ENCODE data around the gene PITPNM3.

The PITPNM3 gene

GRCh38 chr17:6470751-6471521, 85.4 kb downstream of the PITPNM3 start:
- Mint-ChIP-seq H3K27me3 (ENCODE audit: low read depth) (peaks cover 6% of the 10 kb centered on the region), H3K4me1 (ENCODE audit: low read depth) (no peaks in the 10 kb centered on the region), H3K27ac (no peak overlapping the region), H3K4me3 (no peak overlapping the region), H3K9me3 (no peaks in the 10 kb centered on the region), H3K36me3 (ENCODE audit: low read depth) (no peaks in the 10 kb centered on the region)

GRCh38 chr17:6470146-6470718, 86.1 kb downstream of the PITPNM3 start:
- Mint-ChIP-seq H3K4me3 (no peak overlapping the region), H3K9me3 (no peaks in the 10 kb centered on the region), H3K27ac (no peak overlapping the region), H3K36me3 (ENCODE audit: low read depth) (no peaks in the 10 kb centered on the region), H3K27me3 (ENCODE audit: low read depth) (peaks cover 6% of the 10 kb centered on the region), H3K4me1 (ENCODE audit: low read depth) (no peaks in the 10 kb centered on the region)

- Mint-ChIP-seq H3K27ac (no peak overlapping the region), H3K36me3 (ENCODE audit: low read depth) (no peaks in the 10 kb centered on the region), H3K4me3 (no peak overlapping the region), H3K27me3 (ENCODE audit: low read depth) (peaks cover 6% of the 10 kb centered on the region), H3K4me1 (ENCODE audit: low read depth) (no peaks in the 10 kb centered on the region), H3K9me3 (no peaks in the 10 kb centered on the region)
Observed at GRCh38 chr17:6468051-6468790, 88.1 kb downstream of the PITPNM3 start.

GRCh38 chr17:6467567-6467966, 88.8 kb downstream of the PITPNM3 start:
- H3K4me1 Mint-ChIP-seq (ENCODE audit: low read depth): no peaks in the 10 kb centered on the region
- H3K9me3 Mint-ChIP-seq: no peaks in the 10 kb centered on the region
- peaks cover 6% of the 10 kb centered on the region for H3K27me3 Mint-ChIP-seq (ENCODE audit: low read depth)
- H3K27ac Mint-ChIP-seq: no peak overlapping the region
- H3K36me3 Mint-ChIP-seq (ENCODE audit: low read depth): no peaks in the 10 kb centered on the region
- no peak overlapping the region for H3K4me3 Mint-ChIP-seq

DNA sequence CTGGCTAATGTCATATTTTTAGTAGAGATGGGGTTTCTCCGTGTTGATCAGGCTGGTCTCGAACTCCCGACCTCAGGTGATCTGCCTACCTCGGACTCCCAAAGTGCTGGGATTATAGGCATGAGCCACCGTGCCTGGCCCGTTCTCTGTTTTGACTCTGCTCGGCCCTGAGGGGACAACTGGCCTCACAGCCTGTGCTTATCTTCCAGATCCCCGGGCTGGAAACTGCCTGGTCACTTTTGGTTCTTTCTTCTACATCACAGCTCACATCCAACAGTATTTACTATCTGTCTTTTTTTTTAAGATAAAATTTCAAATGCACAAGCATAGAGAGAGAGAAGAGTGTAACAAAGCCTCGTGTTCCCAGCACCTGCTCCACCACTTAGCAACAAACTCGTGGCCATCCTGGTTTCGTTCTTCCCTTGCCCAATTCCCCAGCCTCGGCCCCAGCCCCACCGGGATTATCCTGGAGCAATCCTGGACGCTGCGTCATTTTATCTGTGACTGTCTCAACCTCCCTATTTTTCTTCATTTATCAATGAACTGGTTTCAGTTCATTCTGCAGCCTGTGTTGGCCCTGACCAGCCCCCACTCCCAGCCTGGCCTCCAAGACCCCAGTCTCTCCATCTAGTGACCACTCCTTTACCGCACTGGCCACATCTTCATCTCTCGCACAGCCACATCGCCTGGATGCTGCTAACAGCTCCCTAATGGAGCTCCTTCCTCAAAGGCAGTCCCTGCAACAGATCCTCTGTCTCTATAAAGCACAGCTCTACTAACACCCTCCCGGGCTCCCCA, 91.0 kb downstream of the PITPNM3 start:
- no peak overlapping the region for H3K27ac Mint-ChIP-seq
- no peaks in the 10 kb centered on the region for H3K36me3 Mint-ChIP-seq (ENCODE audit: low read depth)
- H3K9me3 Mint-ChIP-seq: no peaks in the 10 kb centered on the region
- H3K4me3 Mint-ChIP-seq: no peak overlapping the region
- H3K27me3 Mint-ChIP-seq (ENCODE audit: low read depth): peaks cover 6% of the 10 kb centered on the region
- peaks cover 8% of the 10 kb centered on the region for H3K4me1 Mint-ChIP-seq (ENCODE audit: low read depth)

DNA sequence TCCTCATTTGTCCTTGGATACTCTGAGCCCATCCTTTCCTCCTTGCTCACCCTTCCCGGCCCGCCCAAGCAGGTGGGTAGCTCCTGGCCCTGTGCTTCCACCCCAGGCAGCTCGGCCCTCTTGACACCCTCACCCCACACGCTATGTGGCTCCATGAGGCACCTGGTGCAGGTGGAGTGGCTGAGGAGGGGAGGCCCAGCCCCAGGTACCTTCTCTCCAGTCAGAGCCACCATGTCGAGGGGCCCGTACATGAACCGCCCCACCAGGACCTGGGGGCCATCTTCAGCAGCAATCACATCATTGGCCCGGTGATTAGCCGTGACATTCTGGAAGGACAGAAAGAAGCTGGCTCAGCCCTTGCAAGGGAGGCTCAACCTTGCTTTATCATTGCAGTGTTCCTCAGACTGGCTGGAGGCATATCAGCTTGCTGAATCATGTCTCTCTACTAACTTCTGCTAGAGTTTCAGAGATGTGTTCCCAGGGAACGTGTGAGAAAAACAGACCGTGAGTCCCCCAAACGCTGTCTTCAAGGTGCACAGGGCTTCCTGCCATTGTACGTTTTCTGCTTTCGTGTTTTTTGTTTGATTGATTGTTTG, 91.8 kb downstream of the PITPNM3 start:
- Mint-ChIP-seq H3K27me3 (ENCODE audit: low read depth) (peaks cover 6% of the 10 kb centered on the region), H3K4me3 (no peak overlapping the region)

DNA sequence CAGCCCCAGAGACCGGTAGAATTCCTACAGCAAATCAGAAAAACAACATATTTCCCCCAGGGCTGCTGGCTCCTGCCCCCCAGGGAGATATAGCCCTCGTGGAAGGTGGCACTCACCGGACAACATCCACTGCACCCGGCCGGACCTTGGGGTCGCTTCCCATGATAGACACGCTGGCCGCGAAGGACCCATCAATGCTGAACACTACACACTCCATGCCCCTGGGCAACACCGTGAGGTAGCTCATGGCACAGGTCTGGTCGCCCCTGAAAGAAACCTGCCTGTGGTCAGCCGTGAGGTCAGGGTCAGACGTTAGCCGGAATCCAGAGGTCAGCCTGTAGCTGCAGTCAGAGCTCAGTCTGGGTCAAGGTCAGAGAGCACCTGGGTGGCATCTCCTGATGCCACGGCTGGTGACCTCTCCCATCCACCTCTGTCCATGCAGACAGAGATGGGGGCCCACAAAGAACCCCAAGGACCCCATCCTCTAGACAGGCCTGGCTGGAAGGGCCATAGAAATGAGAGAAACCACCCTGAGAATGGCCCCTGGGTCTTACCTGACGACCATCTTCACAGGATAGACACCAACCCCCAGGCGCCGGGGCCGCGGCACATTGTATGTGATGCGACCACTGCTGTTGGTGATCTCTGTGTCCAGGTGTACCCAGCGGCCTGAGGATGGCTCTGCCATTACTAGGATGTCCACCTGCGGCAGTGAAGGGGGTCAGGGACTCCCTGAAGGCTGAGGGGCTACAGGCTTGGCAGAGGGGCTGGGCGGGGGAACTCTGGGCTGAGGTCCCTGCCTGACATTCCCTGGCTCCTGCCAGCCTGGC, 92.5 kb downstream of the PITPNM3 start:
- no peaks in the 10 kb centered on the region for H3K9me3 Mint-ChIP-seq
- H3K4me1 Mint-ChIP-seq (ENCODE audit: low read depth): peaks cover 8% of the 10 kb centered on the region
- H3K27me3 Mint-ChIP-seq (ENCODE audit: low read depth): peaks cover 4% of the 10 kb centered on the region
- no peak overlapping the region for H3K27ac Mint-ChIP-seq
- no peaks in the 10 kb centered on the region for H3K36me3 Mint-ChIP-seq (ENCODE audit: low read depth)
- H3K4me3 Mint-ChIP-seq: no peak overlapping the region

More for the DNA sequence above, 91.8 kb downstream of the PITPNM3 start:
- Mint-ChIP-seq H3K9me3 (no peaks in the 10 kb centered on the region), H3K27ac (no peak overlapping the region), H3K4me1 (ENCODE audit: low read depth) (peaks cover 8% of the 10 kb centered on the region), H3K36me3 (ENCODE audit: low read depth) (no peaks in the 10 kb centered on the region)

DNA sequence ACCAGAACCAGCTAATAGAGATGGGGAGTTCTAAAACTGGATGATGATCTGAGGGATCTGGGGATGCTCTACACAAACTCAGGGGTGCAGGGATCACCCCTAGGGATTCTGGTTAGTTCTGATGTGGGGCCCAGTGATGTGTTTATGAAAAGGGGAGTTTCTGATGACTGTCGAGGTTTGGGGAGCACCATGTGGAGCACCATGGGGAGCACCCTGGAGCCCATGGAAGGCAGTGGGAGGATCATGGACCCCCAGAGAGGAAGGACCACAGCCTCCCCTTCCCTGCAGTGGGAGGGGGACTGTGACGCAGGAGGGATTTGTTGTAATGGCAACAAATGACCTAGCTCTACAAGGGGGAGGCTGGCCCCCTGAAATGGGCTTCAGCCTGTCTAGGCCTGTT, 93.7 kb downstream of the PITPNM3 start:
- Mint-ChIP-seq H3K9me3 (no peaks in the 10 kb centered on the region), H3K36me3 (ENCODE audit: low read depth) (no peaks in the 10 kb centered on the region), H3K27me3 (ENCODE audit: low read depth) (no peaks in the 10 kb centered on the region), H3K27ac (no peak overlapping the region), H3K4me3 (no peak overlapping the region), H3K4me1 (ENCODE audit: low read depth) (peaks cover 8% of the 10 kb centered on the region)

DNA sequence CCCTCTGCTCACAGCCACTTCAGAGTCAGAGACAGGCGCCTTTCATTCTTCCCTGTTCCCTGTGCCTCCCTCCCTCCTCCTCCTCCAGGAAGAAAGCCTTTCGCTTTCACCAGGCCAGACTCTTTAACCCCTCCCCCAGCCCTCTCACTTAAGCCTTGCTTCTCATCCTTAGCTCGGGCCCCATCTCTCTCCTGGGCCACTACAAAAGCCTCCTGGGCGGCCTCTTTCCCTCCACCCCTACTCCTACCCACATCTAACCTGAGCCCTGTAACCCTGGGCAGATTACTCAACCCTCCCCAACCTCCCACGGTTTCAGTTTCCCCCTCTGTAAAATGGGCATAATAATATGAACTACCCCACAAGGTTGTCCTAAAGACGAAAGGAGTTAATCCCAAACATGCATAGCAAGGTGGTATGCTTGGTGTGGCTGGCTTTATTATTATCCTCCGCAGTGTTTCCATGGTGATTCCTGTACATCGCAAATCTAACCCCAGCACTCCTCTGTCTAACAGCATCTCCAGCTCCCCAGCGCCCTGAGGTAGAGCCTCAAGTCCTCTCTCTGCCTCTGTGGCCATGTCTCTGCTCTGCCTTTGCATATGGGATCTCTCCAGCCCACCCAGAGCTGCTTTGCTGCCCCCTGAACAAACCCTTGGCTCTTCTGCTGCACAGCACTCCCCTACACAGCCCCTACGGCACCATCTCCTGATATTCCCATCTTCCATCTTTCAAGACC, 94.4 kb downstream of the PITPNM3 start:
- Mint-ChIP-seq H3K9me3 (no peaks in the 10 kb centered on the region), H3K27ac (no peak overlapping the region)

GRCh38 chr17:6461246-6461645, 95.1 kb downstream of the PITPNM3 start:
- no peak overlapping the region for H3K27ac Mint-ChIP-seq
- no peaks in the 10 kb centered on the region for H3K36me3 Mint-ChIP-seq (ENCODE audit: low read depth)
- H3K4me1 Mint-ChIP-seq (ENCODE audit: low read depth): peaks cover 17% of the 10 kb centered on the region
- H3K4me3 Mint-ChIP-seq: no peak overlapping the region
- H3K9me3 Mint-ChIP-seq: no peaks in the 10 kb centered on the region
- peaks cover 6% of the 10 kb centered on the region for H3K27me3 Mint-ChIP-seq (ENCODE audit: low read depth)

More for the DNA sequence above, 94.4 kb downstream of the PITPNM3 start:
- H3K4me3 Mint-ChIP-seq: no peak overlapping the region
- peaks cover 11% of the 10 kb centered on the region for H3K4me1 Mint-ChIP-seq (ENCODE audit: low read depth)
- H3K27me3 Mint-ChIP-seq (ENCODE audit: low read depth): no peaks in the 10 kb centered on the region
- H3K36me3 Mint-ChIP-seq (ENCODE audit: low read depth): no peaks in the 10 kb centered on the region

DNA sequence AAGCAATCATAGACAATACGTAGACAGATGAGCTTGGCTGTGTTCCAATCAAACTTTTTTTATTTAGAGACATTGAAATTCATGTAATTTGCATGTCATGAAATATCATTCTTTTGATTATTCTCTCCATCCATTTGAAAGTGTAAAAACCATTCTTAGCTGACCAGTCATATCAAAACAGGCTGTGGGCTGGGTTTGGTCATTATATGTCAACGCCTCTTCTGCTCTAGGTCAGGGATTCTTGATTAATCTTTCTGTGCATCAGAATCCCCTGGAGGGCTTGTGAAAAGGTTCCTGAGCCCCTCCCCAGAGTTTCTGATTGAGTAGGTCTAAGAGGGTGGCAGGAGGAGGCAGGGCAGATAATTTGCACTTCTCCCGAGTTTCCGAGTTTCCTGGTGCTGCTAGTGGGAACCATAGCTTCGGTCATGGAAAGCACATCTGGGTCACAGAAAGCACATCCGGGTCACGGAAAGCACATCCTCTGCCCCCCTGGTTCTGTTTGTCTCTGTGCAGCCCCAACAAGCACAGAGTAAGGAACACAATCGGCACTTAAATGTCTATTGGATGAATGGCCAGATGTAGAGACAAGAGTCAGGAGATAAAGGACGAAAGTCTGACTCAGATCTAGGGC, 95.7 kb downstream of the PITPNM3 start:
- Mint-ChIP-seq H3K4me3 (no peak overlapping the region), H3K27ac (no peak overlapping the region), H3K4me1 (ENCODE audit: low read depth) (peaks cover 17% of the 10 kb centered on the region), H3K9me3 (no peaks in the 10 kb centered on the region), H3K27me3 (ENCODE audit: low read depth) (peaks cover 8% of the 10 kb centered on the region), H3K36me3 (ENCODE audit: low read depth) (no peaks in the 10 kb centered on the region)

DNA sequence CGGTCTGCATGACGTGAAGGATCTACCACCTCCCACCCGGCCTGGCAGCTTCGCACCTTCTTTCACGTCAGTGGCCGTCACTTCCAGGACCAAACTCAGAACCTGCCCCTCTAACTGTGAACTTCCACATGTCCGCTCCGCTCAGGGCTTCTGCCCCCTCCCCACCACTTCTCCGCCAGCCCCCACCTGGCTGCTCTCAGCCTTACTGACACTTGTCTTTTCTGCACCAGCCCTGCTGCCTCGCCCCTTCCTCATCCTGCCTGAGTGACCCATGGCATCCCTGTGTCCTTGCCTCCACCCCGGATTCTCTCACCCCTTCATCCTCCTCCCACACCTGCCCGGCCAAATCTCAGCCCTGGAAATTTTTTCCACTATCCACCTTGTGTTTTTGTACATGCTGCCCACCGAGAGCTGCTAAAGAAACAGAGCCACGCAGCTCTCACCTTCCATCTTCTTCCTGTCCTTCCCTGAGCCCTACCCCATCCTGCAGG, 97.8 kb downstream of the PITPNM3 start:
- Mint-ChIP-seq H3K27ac (no peak overlapping the region), H3K4me3 (no peak overlapping the region), H3K9me3 (no peaks in the 10 kb centered on the region), H3K36me3 (ENCODE audit: low read depth) (no peaks in the 10 kb centered on the region), H3K4me1 (ENCODE audit: low read depth) (peaks cover 17% of the 10 kb centered on the region), H3K27me3 (ENCODE audit: low read depth) (peaks cover 13% of the 10 kb centered on the region)

Data from T-helper 1 cell treated with Interleukin-12 subunit alpha and Interleukin-12 subunit beta and Interleukin-4 antibody, amounts not matched to agents 30 μg/mL and 1 μg/mL, for 36 hours (primary cell).